HG03571 (cell line): ENCODE data around the gene PTPN14.

ENCODE experiments used
- ATAC-seq: cut with Tn5 transposase; IDR thresholded peaks from one replicate; pipeline ENCODE4 v1.9.1; 2021; ENCODE audit not compliant: unreplicated experiment

PTPN14 gene

DNA sequence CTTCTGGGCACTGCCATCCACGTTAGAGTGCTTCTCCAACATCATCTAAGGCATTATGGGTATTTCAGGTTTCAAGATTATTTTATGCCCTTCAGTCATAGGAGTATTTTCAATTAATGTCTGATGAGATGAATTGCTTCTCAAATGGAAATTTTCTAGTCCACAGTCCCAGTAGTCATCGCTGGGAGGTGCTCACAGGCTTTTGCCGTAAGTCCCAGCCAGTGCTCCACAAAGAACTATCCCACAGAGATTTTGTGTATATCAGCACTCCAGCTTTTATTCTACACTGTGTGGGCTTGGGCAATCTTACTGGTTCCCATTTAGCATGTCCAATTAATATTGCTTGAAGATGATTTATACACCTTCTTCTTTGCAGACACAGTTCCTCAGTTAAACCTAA, 209.5 kb downstream of the PTPN14 start:
- ATAC-seq: no peak

DNA sequence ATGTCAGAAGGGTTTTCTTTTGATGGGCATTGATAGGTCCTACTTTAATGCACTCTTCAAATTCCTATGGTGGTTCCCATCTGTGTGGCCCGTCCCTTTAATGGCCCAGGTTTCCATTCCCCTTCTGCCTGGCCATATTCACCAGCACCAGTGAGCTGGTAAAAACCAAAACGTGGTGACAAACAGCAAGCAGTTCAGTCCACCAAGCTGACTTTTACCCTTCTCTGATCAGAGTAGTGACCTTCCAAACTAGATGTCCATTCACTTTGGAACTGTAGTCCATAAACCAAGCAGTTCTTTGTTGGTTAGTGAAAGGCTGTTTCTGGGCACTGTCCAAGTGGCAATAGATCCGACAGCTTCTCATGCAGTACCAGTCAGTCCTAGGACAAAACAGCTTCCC, 209.9 kb downstream of the PTPN14 start:
- no peak for ATAC-seq

DNA sequence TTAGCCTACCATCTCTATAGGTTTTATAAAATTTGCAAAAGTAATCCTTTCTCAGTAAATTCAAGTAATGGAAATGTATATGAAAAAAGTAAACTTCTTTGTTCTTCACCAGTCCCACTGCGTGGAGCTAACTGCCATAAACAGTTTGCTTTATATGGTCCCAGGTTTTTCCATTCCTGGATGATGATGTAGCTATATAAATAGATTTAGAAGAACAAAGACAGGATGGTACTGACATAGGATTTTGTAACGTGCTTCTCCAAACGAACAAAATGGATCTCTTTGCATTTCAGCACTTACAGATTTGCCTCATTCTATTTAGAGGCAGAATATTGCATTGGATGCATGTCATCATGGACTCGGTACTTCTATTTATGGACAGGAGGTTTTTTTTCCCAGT, 213.2 kb downstream of the PTPN14 start:
- ATAC-seq: no peak

GRCh38 chr1:214337511-214337910, 213.9 kb downstream of the PTPN14 start:
- no peak for ATAC-seq

- no peak for ATAC-seq
Measured at GRCh38 chr1:214337015-214337414, 214.4 kb downstream of the PTPN14 start.

GRCh38 chr1:214335567-214335966, 215.8 kb downstream of the PTPN14 start:
- no peak for ATAC-seq

- no peak for ATAC-seq
Measured at GRCh38 chr1:214332946-214333798, 218.2 kb downstream of the PTPN14 start.

- ATAC-seq: no peak
Measured at GRCh38 chr1:214331827-214332423, 219.5 kb downstream of the PTPN14 start.

GRCh38 chr1:214331180-214331579, 220.2 kb downstream of the PTPN14 start:
- ATAC-seq: no peak

DNA sequence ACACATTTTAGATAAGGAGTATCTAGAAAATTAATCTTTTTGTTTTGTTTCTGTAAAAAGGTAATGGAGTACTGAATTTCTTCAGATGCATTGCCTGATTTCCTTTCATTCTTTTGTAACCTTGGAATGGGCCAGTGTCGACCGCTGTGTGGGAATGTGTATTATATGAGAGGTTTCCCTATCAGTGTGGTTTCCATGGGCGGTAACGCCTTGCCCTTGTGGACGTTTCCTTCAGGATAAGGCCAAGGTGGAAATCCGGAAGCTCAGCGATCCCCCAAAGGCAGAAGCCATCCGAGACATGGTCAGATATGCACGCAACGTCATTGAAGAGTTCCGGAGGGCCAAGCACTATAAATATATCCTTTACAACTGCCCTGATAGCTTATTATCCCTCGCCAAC, 220.7 kb downstream of the PTPN14 start:
- ATAC-seq: no peak

- no peak for ATAC-seq
Measured at GRCh38 chr1:214330222-214330621, 221.2 kb downstream of the PTPN14 start.

GRCh38 chr1:214329470-214330220, 221.8 kb downstream of the PTPN14 start:
- no peak for ATAC-seq

- ATAC-seq: peak; percentile 92
Measured at GRCh38 chr1:214328770-214329469, 222.5 kb downstream of the PTPN14 start.

- no peak for ATAC-seq
Measured at GRCh38 chr1:214327514-214327913, 223.9 kb downstream of the PTPN14 start.

DNA sequence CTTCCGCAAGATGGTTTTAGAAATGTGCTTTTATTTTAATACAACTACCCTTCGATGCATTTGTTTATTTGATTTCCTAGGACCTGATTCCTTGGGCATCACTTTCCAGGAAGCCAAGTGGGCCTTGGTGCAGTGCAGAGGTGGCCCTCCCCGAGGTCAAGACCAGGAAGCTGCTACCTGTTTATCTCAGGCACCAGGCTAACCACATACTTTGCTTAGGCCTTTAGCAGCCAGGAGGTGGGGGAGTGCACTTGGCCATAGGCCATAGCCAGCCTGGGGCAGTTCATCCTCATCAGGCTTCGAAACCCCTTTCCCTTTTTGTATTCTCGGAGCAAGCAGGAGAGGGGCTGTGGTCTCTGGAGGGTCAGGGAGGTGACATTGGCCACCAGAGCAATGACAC, 225.0 kb downstream of the PTPN14 start:
- no peak for ATAC-seq

DNA sequence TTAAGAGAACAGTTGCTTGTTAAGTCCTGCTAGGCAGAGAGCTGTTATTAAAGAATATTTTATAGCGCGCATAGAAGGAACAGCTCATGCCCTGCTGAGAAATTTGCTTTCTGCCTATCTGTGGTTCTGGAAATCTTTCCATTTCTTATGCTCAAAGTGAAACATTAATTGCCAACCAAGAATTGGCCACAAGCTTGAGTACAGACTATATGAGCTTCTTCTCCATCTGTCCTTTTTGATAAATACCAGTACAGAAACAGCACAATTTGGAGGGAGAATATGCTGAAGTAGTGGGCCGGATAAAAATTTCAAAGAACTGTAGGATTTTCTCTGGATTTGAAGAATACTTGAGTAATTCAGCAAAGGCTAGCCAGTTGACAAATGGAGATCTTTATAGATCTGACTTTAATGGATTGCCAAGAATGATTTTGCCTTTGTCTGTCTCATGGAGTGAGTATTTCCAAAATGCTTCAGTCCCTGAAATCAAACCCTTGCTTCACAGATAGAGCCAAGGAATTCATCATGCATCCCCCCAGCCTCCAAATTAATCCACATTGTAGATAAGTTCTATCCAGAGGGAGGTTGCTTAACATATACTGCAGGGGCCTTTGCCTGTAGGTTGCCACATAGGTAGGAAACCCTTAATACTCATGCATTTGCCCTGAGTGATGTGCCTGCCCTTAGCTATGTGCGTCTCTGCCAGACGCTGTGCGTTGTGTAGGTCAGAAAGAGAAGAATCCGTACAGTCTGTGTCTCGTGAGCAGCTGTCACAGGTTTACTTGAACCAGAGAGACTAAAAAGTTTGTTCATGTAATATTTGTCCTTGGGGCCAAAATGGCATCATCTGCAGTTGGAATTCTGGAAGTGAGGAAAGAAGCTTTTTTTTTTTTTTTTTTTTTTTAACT, 226.3 kb downstream of the PTPN14 start:
- ATAC-seq: no peak

DNA sequence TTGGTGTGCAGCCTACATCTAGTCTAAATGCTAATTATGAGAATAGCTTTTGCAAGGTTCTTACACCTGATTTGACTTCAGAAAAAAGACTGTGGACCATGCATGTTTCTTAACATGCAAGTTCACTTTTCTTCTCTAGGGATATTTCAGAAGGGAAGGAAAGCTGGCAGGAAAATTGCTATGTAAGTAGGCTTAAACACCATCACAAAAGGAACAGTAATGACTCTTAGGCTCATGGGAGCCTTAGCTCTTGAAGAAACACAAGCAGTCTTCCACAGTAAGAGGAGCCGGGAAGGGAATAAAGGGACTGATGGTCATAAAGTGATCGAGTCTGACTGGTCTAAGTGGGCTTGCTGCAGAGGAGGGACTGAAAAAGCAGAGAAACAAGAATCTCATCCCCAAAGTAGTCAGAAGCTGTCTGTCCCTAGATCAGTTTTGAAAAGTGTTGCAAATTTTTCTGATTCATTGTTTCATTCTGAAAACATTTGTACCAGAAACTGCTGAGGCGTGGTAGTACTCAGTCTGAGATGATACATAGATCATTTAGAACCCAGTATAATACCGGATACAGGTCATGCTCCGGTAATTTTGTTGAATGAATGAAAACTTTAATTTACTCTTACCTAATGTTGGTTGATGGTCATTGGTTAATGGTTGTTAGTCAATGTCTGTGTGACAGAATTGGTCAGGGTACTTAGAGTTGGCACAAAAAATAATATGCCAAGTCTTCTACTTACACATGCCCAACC, 229.5 kb downstream of the PTPN14 start:
- ATAC-seq: peak; percentile 72

DNA sequence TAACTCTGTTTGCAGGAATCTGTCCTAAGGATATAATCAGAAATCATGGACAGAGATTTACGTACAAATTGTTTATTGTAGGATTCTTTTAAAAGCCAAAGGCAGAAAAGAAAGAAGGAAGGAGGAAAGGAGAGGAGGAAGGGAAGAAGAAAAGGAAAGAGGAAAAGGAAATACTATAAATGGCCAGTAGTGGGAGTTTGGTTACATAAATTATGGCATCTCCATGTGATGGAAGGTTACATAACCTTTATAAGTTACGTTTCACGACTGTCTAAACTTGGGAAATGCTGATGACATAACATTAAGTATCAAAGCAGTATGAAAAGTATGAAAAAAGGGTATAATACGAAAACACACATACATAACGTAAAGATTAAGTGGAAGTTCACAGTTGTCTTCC, 231.5 kb downstream of the PTPN14 start:
- ATAC-seq: no peak

- ATAC-seq: no peak
Measured at GRCh38 chr1:214318956-214319736, 232.3 kb downstream of the PTPN14 start.
